Lower leg skin (tissue), 4 donors: Measurements from ENCODE around the gene KREMEN1. TPM values are rescaled to one million over a fixed set of nuclear protein-coding genes. Genes with fewer than 3 reads are reported as not detected.
A peak's percentile ranks its signal among the peaks of the same experiment; 100 is the strongest.

Source experiments
- DNase-seq, 2 donors: peaks; one replicate each; pipeline ENCODE4 v3.0.0-alpha.2; 2019; ENCODE audit warnings: low spot score in 2 of 2
- H3K4me3 ChIP-seq: fragments of 200-600 bp; sonication (generic); 2 replicates; pipeline ENCODE4 v1.5.1; 2017; ENCODE audit warnings: mild to moderate bottlenecking, low read depth; ENCODE audit not compliant: poor library complexity, severe bottlenecking
- CTCF ChIP-seq, 3 donors: fragments of 450-650 bp; IDR thresholded peaks; one replicate each; pipeline ENCODE4 v1.5.1; 2016; ENCODE audit warnings: antibody characterized with exemption in 3 of 3, mild to moderate bottlenecking in 3 of 3, moderate library complexity in 2 of 3
- POLR2A ChIP-seq, 2 donors: fragments of 450-650 bp; IDR thresholded peaks; one replicate each; pipeline ENCODE4 v1.6.1; 2016 to 2017; ENCODE audit warnings: antibody characterized with exemption in 2 of 2, mild to moderate bottlenecking in 1 of 2, moderate library complexity in 1 of 2
- WGBS, 2 donors: methylation state at CpG; one replicate each; pipeline ENCODE4 v1.1.5; 2018; 5-methylcytosine and 5-hydroxymethylcytosine counted together
- intact Hi-C: fragments of 100-400 bp; cut with DNase I; formaldehyde crosslinking; loops from one replicate; pipeline ENCODE4 v1.15.0; 2023; ENCODE audit warnings: low total_unique reads
- total RNA-seq, 4 donors: library from RNA; depleted of rRNA; stranded (reverse); fragments of >200 nt; gene quantifications; one replicate each; pipeline ENCODE4 v1.1.0, GENCODE V29; 2016

KREMEN1 gene
- total RNA-seq, 4 donors from 2014 or later, result 28.8 to 52.0 (median 48.0) TPM

DNA sequence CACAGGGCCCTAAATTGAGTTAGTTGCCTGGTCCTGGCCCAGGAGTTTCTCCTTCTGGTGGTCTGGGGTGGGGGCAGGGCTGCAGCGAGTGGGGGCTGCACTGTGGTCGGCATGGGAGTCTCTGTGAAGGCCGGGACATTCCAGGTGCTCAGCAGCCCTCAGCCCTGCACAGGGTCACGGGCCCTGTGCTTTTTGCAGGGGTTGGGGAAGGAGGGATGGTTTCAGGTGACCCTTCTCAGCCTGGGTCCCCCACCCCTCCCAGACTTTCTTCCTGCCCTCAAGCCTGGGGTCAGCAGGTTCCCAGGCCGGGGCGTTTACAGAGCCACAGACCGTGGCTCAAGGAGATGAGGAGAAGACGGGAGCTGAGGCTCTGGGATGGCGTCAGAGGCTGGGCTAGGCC, 140.7 kb downstream of the KREMEN1 start:
- DNase-seq, result no peak
- TF ChIP-seq CTCF (IDR thresholded peaks at IDR 0.05) (no peak), POLR2A (IDR thresholded peaks at IDR 0.05) (no peak)
- intact Hi-C loops, result no loop called here
- 86 to 88% methylated on average over 8 to 9 of the region's 9 CpGs for WGBS, 2 donors
- H3K4me3 ChIP-seq, result no peak overlapping the region

GRCh38 chr22:29214232-29214631, 141.4 kb downstream of the KREMEN1 start:
- intact Hi-C loops, result no loop called here
- DNase-seq, result peak in 1 of 2 donors; percentile 75
- TF ChIP-seq CTCF (IDR thresholded peaks at IDR 0.05) (no peak), POLR2A (IDR thresholded peaks at IDR 0.05) (no peak)
- 94 to 96% methylated on average over 6 of the region's 6 CpGs for WGBS, 2 donors
- H3K4me3 ChIP-seq, result no peak overlapping the region

- WGBS, 2 donors, result 88 to 92% methylated on average over 13 to 14 of the region's 14 CpGs
- TF ChIP-seq POLR2A (IDR thresholded peaks at IDR 0.05), result no peak
- TF ChIP-seq CTCF (IDR thresholded peaks at IDR 0.05), result no peak
- peak in 1 of 2 donors; percentile 69 for DNase-seq
- intact Hi-C loops, result no loop called here
- no peak overlapping the region for H3K4me3 ChIP-seq
Observed at GRCh38 chr22:29215012-29215860, 142.4 kb downstream of the KREMEN1 start.

DNA sequence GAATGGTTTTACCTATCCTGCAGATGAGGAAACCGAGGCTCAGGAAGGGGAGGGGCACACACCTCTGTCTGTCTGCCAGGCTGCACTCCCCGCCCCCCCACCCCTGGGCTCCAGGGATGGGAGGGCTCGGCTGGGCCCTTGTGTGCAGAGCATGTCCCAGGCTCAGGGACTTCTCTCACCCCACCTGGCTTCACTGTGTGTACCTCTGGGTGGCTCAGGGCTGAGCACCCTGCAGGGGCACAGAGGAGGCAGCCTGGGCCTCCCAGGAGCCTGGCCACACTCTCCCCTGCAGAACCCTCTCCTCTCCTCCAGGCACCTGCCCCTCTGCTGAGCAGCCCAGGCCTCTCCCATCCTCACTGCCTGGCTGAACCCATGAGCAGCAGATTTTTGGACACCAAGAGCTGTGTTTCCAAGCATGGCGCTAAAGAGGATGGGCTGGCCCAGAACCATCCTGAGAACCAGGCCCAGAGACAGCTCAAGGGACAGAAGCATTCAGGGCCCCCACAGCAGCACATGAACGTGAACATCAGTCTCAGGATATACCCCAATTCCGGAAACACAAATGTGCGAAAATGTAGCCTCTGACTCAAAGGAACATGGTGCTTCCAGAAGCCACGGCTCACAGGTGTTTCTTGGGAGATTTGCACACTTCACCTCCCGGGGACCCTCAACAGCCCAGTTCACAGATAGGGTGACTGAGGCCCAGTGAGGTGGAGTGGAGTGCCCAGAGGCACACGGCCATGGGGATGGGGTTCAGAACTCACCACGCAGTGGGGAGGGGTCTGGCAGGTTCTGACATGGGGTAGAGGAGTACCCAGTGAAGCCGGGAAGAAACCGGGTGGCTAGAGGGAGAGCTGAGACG, 143.4 kb downstream of the KREMEN1 start:
- peak in 1 of 2 donors; percentile 75 for DNase-seq

More for the DNA sequence above, 143.4 kb downstream of the KREMEN1 start:
- no peak for TF ChIP-seq POLR2A (IDR thresholded peaks at IDR 0.05)
- no peak for TF ChIP-seq CTCF (IDR thresholded peaks at IDR 0.05)
- WGBS, 2 donors, result 80 to 85% methylated on average over 13 to 14 of the region's 14 CpGs
- H3K4me3 ChIP-seq, result no peak overlapping the region
- intact Hi-C loops, result no loop called here
